ENCODE data around the gene TBX4.

GRCh38 chr17:61466246-61466645 is 14.0 kb downstream of the TBX4 start:
- TF ChIP-seq POLR2A (IDR thresholded peaks at IDR 0.05) (no peak), CTCF (IDR thresholded peaks at IDR 0.05 in 4 of 5, conservative IDR thresholded peaks at IDR 0.05 in 1 of 5) (no peak)

Data from gastrocnemius medialis (tissue), 4 donors.